ENCODE results near the gene EIF2D.
"Not testable (repeated sequence)": the region's sequence is repeated elsewhere in the genome, so short reads cannot be mapped to it uniquely, and the experiment has no call there.

The EIF2D gene

DNA sequence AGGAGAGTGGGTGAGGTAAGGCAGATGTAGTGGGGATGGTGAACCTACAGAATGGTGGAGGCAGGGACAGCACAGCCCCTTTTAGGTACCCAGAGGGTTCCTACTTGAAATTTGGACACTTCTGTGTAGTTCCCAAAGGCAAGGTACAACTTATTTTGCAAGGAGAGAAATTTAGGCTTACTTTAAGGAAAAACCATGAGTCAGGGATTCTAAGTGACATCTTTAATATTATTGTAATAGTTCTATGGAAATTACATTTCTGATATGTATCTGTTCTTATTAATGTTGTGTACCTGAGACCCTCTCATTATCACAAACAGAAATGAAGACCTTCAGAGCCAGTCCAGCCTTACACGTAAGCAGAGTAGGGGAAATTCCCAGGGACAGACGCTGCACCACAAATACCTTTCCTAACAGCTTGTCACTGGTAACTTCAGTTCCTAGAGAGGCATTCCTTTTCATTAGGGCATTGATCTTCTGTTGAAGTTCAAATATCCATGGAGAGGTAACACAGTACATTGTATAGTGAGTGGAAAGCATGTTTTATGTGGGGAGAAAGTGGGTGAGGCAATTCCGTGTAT is 30.9 kb upstream of the EIF2D start:
- Histone ChIP-seq H3K27me3 (ENCODE audit: insufficient read depth, low read depth, severe bottlenecking) (no peaks in the 10 kb centered on the region), H3K4me3 (ENCODE audit: low read depth, low read length) (no peak overlapping the region), H3K36me3 (peaks cover 93% of the 10 kb centered on the region), H3K27ac (no peak overlapping the region), H3K9me3 (ENCODE audit: severe bottlenecking) (no peaks in the 10 kb centered on the region)
- DNase-seq, result no peak
- no peak for TF ChIP-seq CTCF (IDR thresholded peaks at IDR 0.05; ENCODE audit: low read depth, low read length)

DNA sequence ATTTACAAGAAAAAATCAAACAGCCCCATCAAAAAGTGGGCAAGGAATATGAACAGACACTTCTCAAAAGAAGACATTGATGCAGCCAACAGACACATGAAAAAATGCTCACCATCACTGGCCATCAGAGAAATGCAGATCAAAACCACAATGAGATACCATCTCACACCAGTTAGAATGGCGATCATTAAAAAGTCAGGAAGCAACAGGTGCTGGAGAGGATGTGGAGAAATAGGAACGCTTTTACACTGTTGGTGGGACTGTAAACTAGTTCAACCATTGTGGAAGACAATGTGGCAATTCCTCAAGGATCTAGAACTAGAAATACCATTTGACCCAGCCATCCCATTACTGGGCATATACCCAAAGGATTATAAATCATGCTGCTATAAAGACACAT is 29.8 kb upstream of the EIF2D start:
- not testable (repeated sequence) for H3K27me3 ChIP-seq (ENCODE audit: insufficient read depth, low read depth, severe bottlenecking); DNase-seq; H3K27ac ChIP-seq; H3K4me3 ChIP-seq (ENCODE audit: low read depth, low read length); H3K9me3 ChIP-seq (ENCODE audit: severe bottlenecking)
- peaks cover 88% of the 10 kb centered on the region for H3K36me3 ChIP-seq

- no peaks in the 10 kb centered on the region for H3K9me3 ChIP-seq (ENCODE audit: severe bottlenecking)
- DNase-seq, result no peak
- H3K36me3 ChIP-seq, result peaks cover 52% of the 10 kb centered on the region
- H3K4me3 ChIP-seq (ENCODE audit: low read depth, low read length), result peak overlapping the region; percentile 92
- H3K27me3 ChIP-seq (ENCODE audit: insufficient read depth, low read depth, severe bottlenecking), result no peaks in the 10 kb centered on the region
- H3K27ac ChIP-seq, result peak overlapping the region; percentile 77
- no peak for TF ChIP-seq CTCF (IDR thresholded peaks at IDR 0.05; ENCODE audit: low read depth, low read length)
Observed at GRCh38 chr1:206637605-206638004, 25.3 kb upstream of the EIF2D start.

DNA sequence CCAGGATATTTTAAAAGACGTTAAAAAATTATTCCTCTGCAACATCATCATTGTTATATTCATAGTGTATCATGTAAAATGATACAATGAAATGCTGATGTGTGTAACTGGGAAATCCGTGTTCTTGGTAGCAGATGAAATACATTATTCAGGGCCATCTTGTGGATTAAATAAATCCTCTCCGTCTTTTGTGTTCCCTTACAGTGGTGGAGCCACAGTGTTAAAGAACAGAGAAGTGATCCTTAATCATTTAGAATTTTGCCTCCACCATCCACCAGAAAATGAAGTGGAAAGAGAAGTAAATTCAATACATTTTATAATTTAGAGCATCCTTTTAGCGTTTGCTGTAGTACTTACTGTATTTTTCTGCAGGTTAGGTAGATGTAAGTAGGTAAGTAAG is 24.4 kb upstream of the EIF2D start:
- no peaks in the 10 kb centered on the region for H3K9me3 ChIP-seq (ENCODE audit: severe bottlenecking)
- no peaks in the 10 kb centered on the region for H3K27me3 ChIP-seq (ENCODE audit: insufficient read depth, low read depth, severe bottlenecking)
- H3K36me3 ChIP-seq, result peaks cover 43% of the 10 kb centered on the region
- H3K4me3 ChIP-seq (ENCODE audit: low read depth, low read length), result peak overlapping the region; percentile 92
- peak overlapping the region; percentile 77 for H3K27ac ChIP-seq
- TF ChIP-seq CTCF (IDR thresholded peaks at IDR 0.05; ENCODE audit: low read depth, low read length), result no peak
- DNase-seq, result no peak

- H3K4me3 ChIP-seq (ENCODE audit: low read depth, low read length), result peak overlapping the region; percentile 92
- no peak for TF ChIP-seq CTCF (IDR thresholded peaks at IDR 0.05; ENCODE audit: low read depth, low read length)
- DNase-seq, result no peak
- H3K27me3 ChIP-seq (ENCODE audit: insufficient read depth, low read depth, severe bottlenecking), result no peaks in the 10 kb centered on the region
- no peaks in the 10 kb centered on the region for H3K9me3 ChIP-seq (ENCODE audit: severe bottlenecking)
- H3K27ac ChIP-seq, result peak overlapping the region; percentile 77
- peaks cover 36% of the 10 kb centered on the region for H3K36me3 ChIP-seq
Observed at GRCh38 chr1:206635978-206636345, 23.7 kb upstream of the EIF2D start.

- TF ChIP-seq CTCF (IDR thresholded peaks at IDR 0.05; ENCODE audit: low read depth, low read length), result peak; percentile 47
- peaks cover 29% of the 10 kb centered on the region for H3K36me3 ChIP-seq
- peak within 1 kb of the TSS; percentile 92 for H3K4me3 ChIP-seq (ENCODE audit: low read depth, low read length)
- no peaks in the 10 kb centered on the region for H3K27me3 ChIP-seq (ENCODE audit: insufficient read depth, low read depth, severe bottlenecking)
- peak within 1 kb of the TSS; percentile 77 for H3K27ac ChIP-seq
- H3K9me3 ChIP-seq (ENCODE audit: severe bottlenecking), result no peaks in the 10 kb centered on the region
- peak; percentile 100 for DNase-seq
Observed at GRCh38 chr1:206635080-206635977, 23.1 kb upstream of the EIF2D start, which contains the start of gene DYRK3. DYRK3 (plus strand) TSS chr1:206635536; CDS start chr1:206635704, 168 bp downstream.
